Medulla oblongata (tissue), 1 donor: ENCODE data around the gene PARN.
"Not testable (repeated sequence)": the region's sequence is repeated elsewhere in the genome, so short reads cannot be mapped to it uniquely, and the experiment has no call there.

Source experiments
- DNase-seq: peaks from one replicate; pipeline ENCODE4 v3.0.0-alpha.2; 2015; ENCODE audit errors: extremely low spot score

PARN gene, protein sequence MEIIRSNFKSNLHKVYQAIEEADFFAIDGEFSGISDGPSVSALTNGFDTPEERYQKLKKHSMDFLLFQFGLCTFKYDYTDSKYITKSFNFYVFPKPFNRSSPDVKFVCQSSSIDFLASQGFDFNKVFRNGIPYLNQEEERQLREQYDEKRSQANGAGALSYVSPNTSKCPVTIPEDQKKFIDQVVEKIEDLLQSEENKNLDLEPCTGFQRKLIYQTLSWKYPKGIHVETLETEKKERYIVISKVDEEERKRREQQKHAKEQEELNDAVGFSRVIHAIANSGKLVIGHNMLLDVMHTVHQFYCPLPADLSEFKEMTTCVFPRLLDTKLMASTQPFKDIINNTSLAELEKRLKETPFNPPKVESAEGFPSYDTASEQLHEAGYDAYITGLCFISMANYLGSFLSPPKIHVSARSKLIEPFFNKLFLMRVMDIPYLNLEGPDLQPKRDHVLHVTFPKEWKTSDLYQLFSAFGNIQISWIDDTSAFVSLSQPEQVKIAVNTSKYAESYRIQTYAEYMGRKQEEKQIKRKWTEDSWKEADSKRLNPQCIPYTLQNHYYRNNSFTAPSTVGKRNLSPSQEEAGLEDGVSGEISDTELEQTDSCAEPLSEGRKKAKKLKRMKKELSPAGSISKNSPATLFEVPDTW

DNA sequence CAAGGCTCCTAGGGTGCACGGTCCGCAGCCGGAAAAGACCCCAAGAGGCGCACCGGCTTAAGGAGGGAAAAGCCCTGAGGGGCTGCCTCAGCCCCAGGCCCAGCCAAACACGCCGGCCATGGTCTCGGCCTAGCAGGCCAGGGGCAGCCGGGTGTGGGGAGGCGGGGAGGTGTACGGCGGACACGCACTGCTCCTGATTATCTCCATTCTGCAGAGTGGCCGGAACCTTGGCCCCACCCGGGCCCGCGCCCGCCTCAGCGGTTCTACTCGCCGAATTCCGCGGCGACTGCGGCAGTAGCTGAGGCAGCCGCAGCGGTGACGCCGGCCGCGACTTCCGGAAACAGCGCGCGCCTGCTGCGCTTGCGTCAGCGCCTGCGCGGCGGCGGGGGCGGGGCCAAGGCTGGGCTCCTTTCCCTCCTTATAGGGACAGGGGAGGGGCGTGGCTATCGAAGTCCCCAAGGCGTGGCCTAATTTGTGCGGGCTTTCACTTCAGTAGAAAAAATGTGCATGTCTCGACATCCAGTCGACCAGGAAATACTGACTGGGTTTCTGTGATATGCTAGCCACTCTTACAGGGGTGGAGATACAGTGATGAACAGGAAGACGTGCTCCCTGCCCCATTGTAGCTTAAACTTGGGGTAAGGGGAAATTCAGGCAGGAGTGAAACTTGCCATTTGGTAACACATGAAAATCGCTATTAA, at the start of gene PARN:
PARN (minus strand) TSS at position 342 of the 701 bp plus-strand sequence; CDS start at position 207, 135 bp downstream.
- DNase-seq = peak; percentile 96

DNA sequence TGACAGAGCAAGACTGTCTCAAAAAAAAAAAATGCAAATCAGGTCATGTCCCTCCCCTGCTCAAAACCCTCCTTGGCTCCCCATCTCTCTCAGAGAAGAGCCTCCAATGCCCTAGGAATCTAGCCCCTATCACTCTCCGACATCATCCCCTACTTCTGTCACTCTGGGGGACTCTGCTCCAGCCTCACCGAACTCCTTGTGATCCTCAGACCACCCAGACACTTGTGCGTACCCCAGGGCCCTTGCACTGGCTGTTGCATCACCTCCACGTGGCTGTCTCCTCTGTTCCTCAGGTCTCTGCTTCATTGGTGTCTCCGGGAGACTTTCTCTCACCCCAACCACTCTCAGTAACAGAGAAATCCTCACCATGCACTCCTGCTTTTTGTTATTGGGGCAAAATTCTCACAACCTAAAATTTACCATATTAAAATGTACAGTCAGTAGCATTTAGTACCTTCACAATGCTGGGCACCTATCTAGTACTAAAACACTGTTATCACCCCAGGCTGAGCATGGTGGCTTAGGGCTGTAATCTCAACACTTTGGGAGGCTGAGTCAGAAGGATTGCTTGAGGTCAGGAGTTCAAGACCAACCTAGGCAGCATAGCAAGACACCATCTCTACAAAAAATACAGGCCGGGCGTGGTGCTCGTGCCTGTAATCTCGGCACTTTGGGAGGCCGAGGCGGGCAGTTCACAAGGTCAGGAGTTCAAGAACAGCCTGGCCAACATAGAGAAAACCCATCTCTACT, 48.9 kb upstream of the PARN start:
- DNase-seq = no peak

DNA sequence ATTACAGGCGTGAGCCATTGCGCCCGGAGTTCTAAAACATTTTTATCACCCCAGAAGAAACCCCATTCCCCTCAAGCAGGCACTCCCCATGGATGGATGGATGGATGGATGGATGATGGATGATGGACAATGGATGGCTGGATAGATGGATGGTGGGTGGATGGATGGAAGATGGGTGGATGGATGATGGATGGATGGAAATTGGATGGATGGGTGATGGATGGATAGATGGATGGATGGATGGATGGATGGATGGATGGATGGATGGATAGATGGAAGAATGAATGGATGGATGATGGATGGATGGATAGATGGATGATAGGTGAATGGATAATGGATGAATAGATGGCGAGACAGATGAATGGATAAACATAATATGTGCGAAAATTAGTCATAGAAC, 47.6 kb upstream of the PARN start:
- DNase-seq = no peak

DNA sequence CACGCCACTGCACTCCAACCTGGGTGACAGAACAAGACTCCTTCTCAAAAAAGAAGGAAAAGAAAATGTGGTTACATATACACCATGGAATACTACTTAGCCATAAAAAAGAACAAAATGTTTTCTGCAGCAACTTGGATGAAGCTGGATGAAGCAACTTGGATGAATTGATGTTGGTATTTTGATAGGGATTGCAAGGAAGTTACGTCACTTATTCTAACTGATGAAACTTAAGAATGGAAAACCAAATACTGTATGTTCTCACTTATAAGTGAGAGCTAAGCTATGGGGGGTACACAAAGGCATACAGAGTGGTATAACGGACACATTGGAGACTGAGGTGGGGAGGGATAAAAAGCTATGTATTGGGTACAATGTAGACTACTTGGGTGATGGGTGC, 46.6 kb upstream of the PARN start:
- DNase-seq = no peak

DNA sequence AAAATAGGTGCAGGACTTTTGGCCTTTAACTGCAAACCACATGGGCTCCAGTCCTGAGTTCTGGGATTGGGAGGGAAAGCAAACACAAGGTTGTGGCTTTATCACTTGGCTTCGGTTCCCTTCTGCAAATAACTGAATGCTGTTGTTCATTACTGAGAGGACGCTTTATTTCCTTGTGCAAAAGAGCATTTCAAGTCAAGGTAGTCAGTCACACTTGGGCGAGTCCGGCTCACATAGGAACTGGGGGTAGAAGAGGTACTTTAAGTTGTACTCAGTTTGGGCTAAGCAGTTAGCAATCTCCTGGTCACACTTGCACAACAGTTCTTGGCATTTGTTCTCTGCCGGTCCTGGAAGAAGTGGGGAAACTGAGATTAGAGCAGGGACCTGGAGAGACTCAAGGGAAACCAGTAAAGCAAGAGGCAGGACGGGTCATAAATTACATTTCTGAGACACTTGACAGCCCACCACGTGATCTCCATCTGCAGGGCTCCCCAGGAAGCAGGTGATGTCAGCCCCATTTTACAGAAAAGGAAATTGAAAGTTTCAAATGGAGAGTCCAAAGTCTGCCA, 42.4 kb upstream of the PARN start:
- no peak for DNase-seq

DNA sequence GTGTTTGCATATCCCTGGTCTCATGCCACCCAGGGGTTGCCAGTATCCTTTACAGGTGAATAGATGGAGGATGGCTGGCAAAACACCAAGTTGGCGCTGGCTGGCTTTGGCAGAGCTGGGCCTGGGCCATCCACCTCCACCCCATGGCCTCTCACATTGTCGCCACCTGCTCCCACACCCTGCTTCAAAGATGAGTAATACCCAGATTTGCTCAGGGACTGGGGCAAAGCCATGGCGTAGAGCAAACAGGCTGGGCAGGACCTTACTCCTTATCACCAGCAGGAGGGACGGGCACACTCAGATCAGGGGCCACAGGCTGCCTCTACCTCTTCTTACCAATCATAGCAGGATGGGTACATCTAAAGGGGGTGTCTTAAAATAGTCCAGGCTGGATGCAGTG, 39.7 kb upstream of the PARN start:
- no peak for DNase-seq

DNA sequence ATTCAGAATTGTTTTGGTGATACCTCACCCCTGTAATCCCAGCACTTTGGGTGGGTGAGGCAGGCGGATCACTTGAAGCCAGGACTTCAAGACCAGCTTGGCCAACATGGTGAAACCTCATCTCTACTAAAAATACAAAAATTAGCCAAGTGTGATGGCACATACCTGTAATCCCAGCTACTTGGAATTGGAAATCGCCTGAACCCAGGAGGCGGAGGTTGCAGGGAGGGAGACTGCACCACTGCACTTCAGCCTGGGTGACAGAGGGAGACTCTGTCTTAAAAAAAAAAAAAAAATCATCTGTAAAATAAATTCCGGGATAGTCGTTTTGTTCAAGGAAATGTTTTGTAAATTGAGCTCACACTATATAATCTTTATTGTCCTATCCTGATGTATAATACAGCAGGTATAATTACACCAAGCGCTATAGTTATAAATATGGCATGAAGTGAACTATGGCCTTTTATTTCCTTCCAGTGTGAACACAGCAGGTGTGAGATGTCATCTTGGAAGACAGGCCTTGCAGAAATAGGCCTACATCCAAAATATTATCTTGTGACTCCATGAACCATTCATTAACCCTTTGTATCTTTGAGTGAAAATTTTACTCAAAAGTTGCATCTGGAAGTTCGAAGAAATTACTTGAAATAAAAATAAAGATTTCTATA, 38.6 kb upstream of the PARN start:
- DNase-seq = no peak

DNA sequence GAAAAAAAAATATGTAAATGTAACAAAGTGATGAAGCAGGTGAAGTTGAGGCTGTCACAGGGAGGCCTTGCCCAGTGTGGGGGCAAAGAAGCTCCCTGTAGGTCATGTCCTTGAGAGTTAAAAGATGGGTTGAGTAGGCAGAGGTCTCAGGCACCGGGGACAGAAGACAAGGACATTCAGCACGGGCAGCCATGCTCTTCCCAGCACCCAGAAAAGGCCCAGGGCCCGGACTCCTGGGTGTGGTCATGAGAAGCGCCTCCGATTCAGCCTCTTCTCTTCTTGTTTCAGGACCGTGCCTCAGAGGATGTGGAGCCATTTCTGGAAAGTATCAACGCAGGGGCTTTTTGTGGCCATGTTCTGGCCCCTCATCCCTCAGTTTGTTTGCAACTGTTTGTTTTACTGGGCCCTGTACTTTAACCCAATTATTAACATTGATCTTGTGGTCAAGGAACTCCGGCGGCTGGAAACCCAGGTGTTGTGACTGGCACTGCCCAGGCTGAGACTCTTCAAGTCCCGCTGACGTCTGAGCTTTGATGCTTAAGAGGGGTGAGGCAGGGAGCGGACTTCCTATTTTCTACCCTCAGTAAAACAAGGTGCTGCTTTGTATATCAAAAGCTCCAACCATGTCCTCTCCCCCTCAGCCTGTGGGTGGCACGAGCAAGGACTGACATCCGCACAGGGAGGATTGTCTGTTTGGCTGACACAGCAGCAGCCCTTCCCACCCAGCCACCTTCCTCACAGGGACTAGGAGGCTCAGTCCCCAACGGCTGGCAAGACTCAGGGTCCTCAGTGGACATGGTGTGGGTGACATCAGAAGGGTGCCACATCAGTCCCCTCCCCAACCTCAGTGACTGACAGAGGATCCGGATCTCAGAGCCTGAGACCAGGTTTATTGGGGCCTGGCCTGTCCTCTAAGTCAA, 37.5 kb upstream of the PARN start:
- no peak for DNase-seq

DNA sequence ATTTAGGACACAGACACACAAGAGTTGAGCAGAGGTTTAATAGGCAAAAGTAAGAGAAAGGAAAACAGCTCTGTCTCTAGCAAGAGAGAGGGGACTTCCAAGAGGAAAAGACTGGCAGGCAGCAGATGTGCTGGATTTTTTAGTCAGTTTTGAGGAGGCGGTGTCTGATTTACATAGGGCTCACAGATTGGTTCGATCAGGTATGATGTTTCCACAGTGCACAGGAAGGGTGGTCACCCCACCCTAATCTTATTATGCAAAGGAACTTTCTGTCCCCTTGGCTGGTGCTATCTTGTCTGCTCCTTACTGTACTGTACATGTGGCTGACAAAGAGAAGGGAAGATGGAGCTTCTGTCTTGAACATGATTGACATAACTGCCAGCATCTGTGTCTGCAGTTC, 28.0 kb upstream of the PARN start:
- DNase-seq = no peak

DNA sequence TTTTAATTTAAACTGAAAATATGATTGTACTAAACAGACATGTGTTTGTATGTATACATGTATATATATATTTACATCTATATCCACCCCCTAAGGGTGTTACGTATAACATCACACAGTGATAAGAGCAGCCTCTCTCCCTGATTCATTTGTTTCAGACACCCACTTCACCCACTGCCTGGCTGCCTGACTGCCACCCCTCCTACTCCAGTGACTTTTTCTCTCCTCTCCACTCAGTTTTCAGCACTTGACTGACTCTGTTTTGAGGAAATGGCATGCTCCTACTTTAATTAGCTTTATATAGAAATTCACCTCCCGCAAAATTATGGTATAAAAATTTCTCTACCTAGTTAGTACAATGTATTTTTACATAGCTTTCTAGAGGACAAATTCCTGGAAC, 22.7 kb upstream of the PARN start:
- DNase-seq = no peak

DNA sequence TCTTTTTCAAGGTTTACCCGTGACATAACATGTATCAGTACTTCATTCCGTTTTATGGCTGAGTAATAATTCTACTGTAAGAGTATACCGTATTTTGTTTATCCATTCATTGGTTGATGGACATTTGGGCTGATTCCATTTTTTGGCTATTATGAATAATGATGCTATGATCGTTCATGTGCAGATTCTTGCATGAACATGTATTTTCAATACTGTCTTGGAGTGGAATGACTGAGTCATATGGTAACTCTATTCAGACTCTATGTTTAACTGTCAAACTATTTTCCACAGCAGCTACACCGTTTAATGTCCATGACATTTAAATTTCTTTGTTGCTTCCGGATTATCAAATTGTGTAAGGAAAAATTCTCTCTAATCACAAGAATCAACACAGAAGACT, 20.6 kb upstream of the PARN start:
- no peak for DNase-seq

DNA sequence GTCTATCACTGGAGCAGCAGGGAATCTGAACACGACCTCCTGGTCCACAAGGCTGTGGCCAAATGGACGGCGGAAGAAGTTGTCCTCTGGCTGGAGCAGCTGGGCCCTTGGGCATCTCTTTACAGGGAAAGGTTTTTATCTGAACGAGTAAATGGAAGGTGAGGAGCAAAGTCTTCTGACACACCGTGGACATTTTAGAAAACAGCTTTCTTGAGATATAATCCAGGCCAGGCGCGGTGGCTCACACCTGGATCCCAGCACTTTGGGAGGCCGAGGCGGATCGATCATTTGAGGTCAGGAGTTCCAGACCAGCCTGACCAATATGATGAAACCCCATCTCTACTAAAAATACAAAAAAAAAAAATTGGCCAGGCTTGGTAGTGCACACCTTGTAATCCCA, 19.8 kb upstream of the PARN start:
- no peak for DNase-seq

DNA sequence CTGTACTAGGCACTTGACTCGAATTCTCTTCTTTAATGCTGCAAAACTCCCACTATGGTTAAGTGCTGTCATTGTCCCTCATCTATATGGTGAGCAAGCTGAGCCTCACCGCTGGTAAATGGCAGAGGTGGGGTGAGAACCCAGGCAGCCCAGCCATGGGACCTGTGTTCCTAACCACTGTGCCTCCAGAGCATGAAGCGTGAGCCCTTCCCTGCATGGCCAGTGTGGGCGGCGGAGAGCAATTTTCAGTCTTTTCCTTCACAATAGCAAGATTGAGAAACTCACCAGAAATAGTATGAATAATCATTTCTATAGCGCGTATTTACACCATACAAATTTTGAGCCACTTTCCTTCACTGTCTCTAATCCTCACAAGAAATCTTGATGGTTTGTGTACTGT, 11.9 kb upstream of the PARN start:
- no peak for DNase-seq

DNA sequence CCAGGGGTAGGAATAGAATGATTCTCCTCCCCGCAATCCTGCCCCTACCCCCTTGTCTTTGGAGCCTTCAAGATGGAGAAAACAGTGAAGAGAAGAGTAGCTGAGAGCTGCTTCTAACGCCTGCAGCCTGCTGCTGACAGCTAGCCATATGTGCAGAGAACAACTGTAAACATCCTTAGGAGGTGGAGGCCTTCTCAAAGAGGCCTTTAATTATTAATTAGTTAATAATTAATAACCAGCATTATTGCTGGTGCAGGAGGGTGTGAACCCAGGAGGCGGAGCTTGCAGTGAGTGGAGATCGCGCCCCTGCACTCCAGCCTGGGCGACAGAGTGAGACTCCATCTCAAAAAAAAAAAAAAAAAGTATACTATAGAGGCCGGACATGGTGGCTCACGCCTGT, 11.1 kb upstream of the PARN start:
- DNase-seq = no peak

DNA sequence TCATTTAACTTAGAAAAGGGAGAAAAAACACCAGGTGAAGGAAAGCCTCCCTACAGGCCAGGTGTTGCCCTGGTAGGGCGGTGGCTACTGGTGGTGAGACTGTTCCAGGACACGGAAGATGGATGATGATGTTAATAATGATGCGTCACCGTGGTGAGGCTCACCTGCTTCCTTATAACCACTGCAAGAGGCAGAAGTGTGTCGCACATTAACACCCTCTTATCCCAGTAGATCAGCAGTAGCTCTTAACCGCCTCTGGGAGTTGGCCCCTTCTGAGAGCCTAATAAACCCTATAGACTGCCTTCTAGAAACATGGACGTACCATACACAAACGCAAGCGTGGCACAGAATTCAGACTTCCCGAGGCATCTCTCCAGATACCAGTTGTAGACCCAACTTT, 10.5 kb upstream of the PARN start:
- DNase-seq = no peak

DNA sequence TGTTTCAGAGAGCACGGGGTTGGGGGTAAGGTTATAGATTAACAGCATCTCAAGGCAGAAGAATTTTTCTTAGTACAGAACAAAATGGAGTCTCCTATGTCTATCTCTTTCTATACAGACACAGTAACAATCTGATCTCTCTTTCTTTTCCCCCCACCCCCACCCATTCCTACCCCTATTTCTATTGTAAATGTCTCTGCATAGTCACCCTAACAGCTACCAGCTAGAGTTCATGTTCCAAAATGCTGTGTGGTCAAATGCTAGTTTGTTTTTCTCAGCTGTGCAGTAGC, 6.8 kb upstream of the PARN start:
- DNase-seq = not testable (repeated sequence)

DNA sequence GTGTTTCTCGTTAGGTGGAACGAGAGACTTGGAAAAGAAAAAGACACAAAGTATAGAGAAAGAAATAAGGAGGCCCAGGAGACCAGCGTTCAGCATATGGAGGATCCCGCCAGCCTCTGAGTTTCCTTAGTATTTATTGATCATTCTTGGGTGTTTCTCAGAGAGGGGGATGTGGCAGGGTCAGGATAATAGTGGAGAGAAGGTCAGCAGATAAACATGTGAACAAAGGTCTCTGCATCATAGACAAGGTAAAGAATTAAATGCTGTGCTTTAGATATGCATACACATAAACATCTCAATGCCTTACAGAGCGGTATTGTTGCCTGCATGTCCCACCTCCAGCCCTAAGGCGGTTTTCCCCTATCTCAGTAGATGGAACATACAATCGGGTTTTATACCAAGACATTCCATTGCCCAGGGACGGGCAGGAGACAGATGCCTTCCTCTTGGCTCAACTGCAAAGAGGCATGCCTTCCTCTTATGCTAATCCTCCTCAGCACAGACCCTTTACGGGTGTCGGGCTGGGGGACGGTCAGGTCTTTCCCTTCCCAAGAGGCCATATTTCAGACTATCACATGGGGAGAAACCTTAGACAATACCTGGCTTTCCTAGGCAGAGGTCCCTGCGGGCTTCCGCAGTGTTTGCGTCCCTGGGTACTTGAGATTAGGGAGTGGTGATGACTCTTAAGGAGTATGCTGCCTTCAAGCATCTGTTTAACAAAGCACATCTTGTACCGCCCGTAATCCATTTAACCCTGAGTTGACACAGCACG, 6.3 kb upstream of the PARN start:
- not testable (repeated sequence) for DNase-seq

DNA sequence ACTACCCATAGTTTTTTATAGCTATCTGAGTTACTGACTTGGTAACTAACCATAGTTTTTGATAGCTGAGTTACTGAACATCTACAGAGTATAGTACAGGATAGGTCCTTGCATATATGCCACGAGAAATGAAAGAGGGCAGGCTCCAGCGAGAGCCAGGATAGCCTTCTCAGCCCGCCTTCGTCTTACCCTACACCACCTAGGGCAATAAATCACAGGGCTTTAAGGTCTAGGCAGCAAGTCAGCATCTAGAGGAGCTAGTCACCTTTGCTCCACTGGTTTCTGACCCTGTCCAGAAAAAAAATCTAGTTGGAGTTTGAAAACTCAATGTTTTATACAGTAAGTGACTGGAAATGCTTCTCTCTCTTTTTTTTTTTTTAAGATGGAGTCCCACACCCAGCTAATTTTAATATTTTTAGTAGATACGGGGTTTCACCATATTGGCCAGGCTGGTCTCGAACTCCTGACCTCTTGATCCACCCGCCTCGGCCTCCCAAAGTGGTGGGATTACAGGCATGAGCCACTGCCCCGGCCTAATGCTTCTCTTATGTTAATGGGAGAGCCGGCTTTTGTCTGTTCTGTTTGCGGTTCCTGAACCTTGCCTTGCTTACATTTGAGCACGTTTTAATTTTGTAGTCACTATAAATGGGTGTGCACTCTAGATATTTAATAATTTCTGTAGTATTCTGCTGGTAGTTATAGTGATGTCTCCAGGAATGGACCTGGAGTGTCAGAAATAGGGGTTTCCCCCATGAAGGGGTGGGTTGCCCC, 5.5 kb upstream of the PARN start:
- DNase-seq = no peak

DNA sequence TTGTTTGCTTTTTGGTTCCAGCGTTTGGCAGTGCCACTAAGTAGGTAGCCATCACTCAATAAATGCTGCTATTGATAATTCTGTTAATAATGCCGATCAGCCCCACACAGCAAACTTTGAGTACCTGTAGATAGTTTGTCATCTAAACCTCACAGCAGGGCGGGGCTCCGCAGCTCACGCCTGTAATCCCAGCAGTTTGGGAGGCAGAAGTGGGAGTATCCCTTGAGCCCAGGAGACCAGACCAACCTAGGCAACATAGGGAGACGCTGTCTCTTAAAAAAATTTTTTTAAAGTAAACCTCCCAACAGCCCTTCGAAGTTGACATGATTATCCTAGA, 4.3 kb upstream of the PARN start:
- no peak for DNase-seq
